HepG2 (cell line): Measurements from ENCODE around the gene PSAPL1.

Experiments
- ARID3A ChIP-seq: IDR thresholded peaks from 2 replicates; pipeline ENCODE4 v1.6.1; 2012; ENCODE audit warnings: low read depth, low read length, improper control_type of control experiment
- CTCF ChIP-seq: sonication (generic); formaldehyde crosslinking; IDR thresholded peaks from 2 replicates; pipeline ENCODE4 v1.5.0; 2020; ENCODE audit warnings: mild to moderate bottlenecking, missing genetic modification reagents, moderate library complexity
- EZH2 ChIP-seq: conservative IDR thresholded peaks from 2 replicates; pipeline ENCODE4 v1.6.1; 2012; ENCODE audit warnings: mild to moderate bottlenecking, low read depth, low read length, moderate library complexity
- GTF2F1 ChIP-seq: fragments of 150-350 bp; IDR thresholded peaks from 2 replicates; pipeline ENCODE4 v1.6.1; 2014; ENCODE audit warnings: low read length
- JUND ChIP-seq: sonication (generic); formaldehyde crosslinking; IDR thresholded peaks from 2 replicates; pipeline ENCODE4 v1.8.0; 2022; ENCODE audit warnings: mild to moderate bottlenecking, missing genetic modification reagents
- MTA3 ChIP-seq: sonication (generic); formaldehyde crosslinking; IDR thresholded peaks from 2 replicates; pipeline ENCODE4 v1.4.0; 2020; ENCODE audit warnings: missing genetic modification reagents
- PATZ1 ChIP-seq: sonication (generic); formaldehyde crosslinking; IDR thresholded peaks from 2 replicates; pipeline ENCODE4 v1.4.0; 2020; ENCODE audit warnings: missing genetic modification reagents
- POLR2A ChIP-seq, 2 experiments: IDR thresholded peaks; 2 replicates each; pipeline ENCODE4 v1.6.1; 2011; ENCODE audit warnings: low read depth in 2 of 2, low read length in 2 of 2, mild to moderate bottlenecking in 1 of 2, moderate library complexity in 1 of 2; ENCODE audit not compliant: insufficient read depth in 1 of 2
- RELA ChIP-seq: sonication (generic); formaldehyde crosslinking; IDR thresholded peaks from 2 replicates; pipeline ENCODE4 v1.4.0; 2020; ENCODE audit warnings: missing genetic modification reagents
- SIN3A ChIP-seq: IDR thresholded peaks from 2 replicates; pipeline ENCODE4 v1.6.1; 2011; ENCODE audit warnings: low read depth, mild to moderate bottlenecking, control low read depth, low read length, borderline replicate concordance
- USF2 ChIP-seq, 2 experiments: sonication (generic) in 1 of 2; formaldehyde crosslinking in 1 of 2; IDR thresholded peaks; 2 replicates each; pipeline versions ENCODE4 v1.5.1 to v1.6.1; 2011 to 2020; ENCODE audit warnings: borderline replicate concordance in 1 of 2, low read depth in 1 of 2, low read length in 1 of 2, mild to moderate bottlenecking in 1 of 2, missing genetic modification reagents in 1 of 2, moderate library complexity in 1 of 2
- ZNF577 ChIP-seq: sonication (generic); formaldehyde crosslinking; IDR thresholded peaks from 2 replicates; pipeline ENCODE4 v1.4.0; 2020; ENCODE audit warnings: mild to moderate bottlenecking, low read depth, missing genetic modification reagents, borderline replicate concordance
- ZNF670 ChIP-seq: sonication (generic); formaldehyde crosslinking; IDR thresholded peaks from 2 replicates; pipeline ENCODE4 v1.8.0; 2022; ENCODE audit warnings: mild to moderate bottlenecking, missing genetic modification reagents, borderline replicate concordance
- TF ChIP-seq, protein P1 (sequence below): sonication (generic); formaldehyde crosslinking; IDR thresholded peaks from 2 replicates; pipeline ENCODE4 v1.8.1; 2023; ENCODE audit warnings: missing genetic modification reagents, inconsistent platforms, borderline replicate concordance

GRCh38 chr4:7410446-7410845, 24.3 kb downstream of the PSAPL1 start:
- TF ChIP-seq PATZ1 (no peak), EZH2 (no peak), ZNF670 (CRISPR knock-in tag) (no peak), USF2 (IDR thresholded peaks at IDR 0.05; ENCODE audit: low read depth, low read length) (no peak), USF2 (CRISPR knock-in tag; IDR thresholded peaks at IDR 0.05; ENCODE audit: borderline replicate concordance) (no peak), SIN3A (no peak), POLR2A (IDR thresholded peaks at IDR 0.05; ENCODE audit: insufficient read depth in 1 of 2, low read depth in 2 of 2, low read length in 2 of 2) (no peak), ARID3A (no peak), CTCF (CRISPR knock-in tag) (no peak), MTA3 (CRISPR knock-in tag) (no peak), ZNF577 (CRISPR knock-in tag) (no peak), RELA (CRISPR knock-in tag) (no peak), GTF2F1 (no peak), JUND (CRISPR knock-in tag) (no peak)
- TF ChIP-seq, protein P1, sequence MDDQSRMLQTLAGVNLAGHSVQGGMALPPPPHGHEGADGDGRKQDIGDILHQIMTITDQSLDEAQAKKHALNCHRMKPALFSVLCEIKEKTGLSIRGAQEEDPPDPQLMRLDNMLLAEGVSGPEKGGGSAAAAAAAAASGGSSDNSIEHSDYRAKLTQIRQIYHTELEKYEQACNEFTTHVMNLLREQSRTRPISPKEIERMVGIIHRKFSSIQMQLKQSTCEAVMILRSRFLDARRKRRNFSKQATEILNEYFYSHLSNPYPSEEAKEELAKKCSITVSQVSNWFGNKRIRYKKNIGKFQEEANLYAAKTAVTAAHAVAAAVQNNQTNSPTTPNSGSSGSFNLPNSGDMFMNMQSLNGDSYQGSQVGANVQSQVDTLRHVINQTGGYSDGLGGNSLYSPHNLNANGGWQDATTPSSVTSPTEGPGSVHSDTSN = no peak
